Measurements from ENCODE around the gene LRRC8D.
"Not testable (repeated sequence)": the region's sequence is repeated elsewhere in the genome, so short reads cannot be mapped to it uniquely, and the experiment has no call there.

LRRC8D gene

GRCh38 chr1:89962024-89962741, 141.4 kb downstream of the LRRC8D start:
- no peak for DNase-seq (ENCODE audit: low spot score)

- no peak for DNase-seq (ENCODE audit: low spot score)
Measured at GRCh38 chr1:89962742-89963075, 141.9 kb downstream of the LRRC8D start.

GRCh38 chr1:89965193-89965768, 144.4 kb downstream of the LRRC8D start:
- no peak for DNase-seq (ENCODE audit: low spot score)

GRCh38 chr1:89966656-89967055, 145.8 kb downstream of the LRRC8D start:
- DNase-seq (ENCODE audit: low spot score), result no peak

GRCh38 chr1:89971600-89971999, 150.8 kb downstream of the LRRC8D start:
- no peak for DNase-seq (ENCODE audit: low spot score)

GRCh38 chr1:89972024-89972423, 151.2 kb downstream of the LRRC8D start:
- DNase-seq (ENCODE audit: low spot score), result no peak

- no peak for DNase-seq (ENCODE audit: low spot score)
Measured at GRCh38 chr1:89973471-89974127, 152.8 kb downstream of the LRRC8D start.

GRCh38 chr1:89974256-89974655, 153.4 kb downstream of the LRRC8D start:
- DNase-seq (ENCODE audit: low spot score), result no peak

GRCh38 chr1:89974696-89975470, 154.1 kb downstream of the LRRC8D start:
- no peak for DNase-seq (ENCODE audit: low spot score)

GRCh38 chr1:89975540-89976125, 154.8 kb downstream of the LRRC8D start:
- no peak for DNase-seq (ENCODE audit: low spot score)

GRCh38 chr1:89978755-89979154, 157.9 kb downstream of the LRRC8D start:
- DNase-seq (ENCODE audit: low spot score), result no peak

- DNase-seq (ENCODE audit: low spot score), result no peak
Measured at GRCh38 chr1:89980605-89981004, 159.8 kb downstream of the LRRC8D start.

- not testable (repeated sequence) for DNase-seq (ENCODE audit: low spot score)
Measured at GRCh38 chr1:89982846-89983245, 162.0 kb downstream of the LRRC8D start.

GRCh38 chr1:89984564-89985116, 163.8 kb downstream of the LRRC8D start:
- DNase-seq (ENCODE audit: low spot score), result not testable (repeated sequence)

- no peak for DNase-seq (ENCODE audit: low spot score)
Measured at GRCh38 chr1:89986020-89986419, 165.2 kb downstream of the LRRC8D start.
